Limb (tissue), 2 donors: ENCODE results near the gene CAPN14.

Source experiments
- DNase-seq, 2 donors: peaks; one replicate each; pipeline ENCODE4 v3.0.0-alpha.2; 2016; ENCODE audit errors: extremely low spot score in 2 of 2

Gene CAPN14

GRCh38 chr2:31141443-31142085 lies 75.8 kb downstream of the CAPN14 start:
- DNase-seq, result no peak

- no peak for DNase-seq
Measured at GRCh38 chr2:31140151-31140550, 77.2 kb downstream of the CAPN14 start.

GRCh38 chr2:31139671-31140070 lies 77.6 kb downstream of the CAPN14 start:
- no peak for DNase-seq

GRCh38 chr2:31138037-31138962 lies 79.0 kb downstream of the CAPN14 start, which contains the start of gene GALNT14:
Gene GALNT14 (minus strand): TSS chr2:31138440. CDS start chr2:31138086, 354 bp downstream.
- peak; percentile 4 to 78 for DNase-seq

- DNase-seq, result peak in 1 of 2 donors; percentile 46
Measured at GRCh38 chr2:31137211-31138036, 79.9 kb downstream of the CAPN14 start.

- DNase-seq, result no peak
Measured at GRCh38 chr2:31136732-31137131, 80.6 kb downstream of the CAPN14 start.

- no peak for DNase-seq
Measured at GRCh38 chr2:31136000-31136399, 81.3 kb downstream of the CAPN14 start.

- DNase-seq, result no peak
Measured at GRCh38 chr2:31134480-31134879, 82.8 kb downstream of the CAPN14 start.

GRCh38 chr2:31132786-31133185 lies 84.5 kb downstream of the CAPN14 start:
- DNase-seq, result no peak

GRCh38 chr2:31131871-31132270 lies 85.4 kb downstream of the CAPN14 start:
- no peak for DNase-seq

GRCh38 chr2:31129375-31130171 lies 87.7 kb downstream of the CAPN14 start:
- no peak for DNase-seq

GRCh38 chr2:31127931-31128330 lies 89.4 kb downstream of the CAPN14 start:
- no peak for DNase-seq

- DNase-seq, result no peak
Measured at GRCh38 chr2:31125918-31126695, 91.2 kb downstream of the CAPN14 start.

- no peak for DNase-seq
Measured at GRCh38 chr2:31124904-31125303, 92.4 kb downstream of the CAPN14 start.
